Loucy (cell line): ENCODE data around the gene ERC1.

Experiments used
- CTCF ChIP-seq: fragments of 200-600 bp; sonication (generic); conservative IDR thresholded peaks from 2 replicates; pipeline ENCODE4 v1.5.1; 2014; ENCODE audit warnings: mild to moderate bottlenecking, antibody characterized with exemption, low read length
- EZH2phosphoT487 ChIP-seq: fragments of 200-600 bp; IDR thresholded peaks from 2 replicates; pipeline ENCODE4 v1.6.1; 2018; ENCODE audit warnings: antibody characterized with exemption, mild to moderate bottlenecking, moderate library complexity, borderline replicate concordance

GRCh38 chr12:1207276-1207675, 216.3 kb downstream of the ERC1 start:
- TF ChIP-seq CTCF (no peak), EZH2phosphoT487 (no peak)
